ENCODE results near the gene PPFIA4. TPM values are rescaled to one million over a fixed set of nuclear protein-coding genes. Genes with fewer than 3 reads are reported as not detected.

The PPFIA4 gene
- total and polyA plus RNA-seq, 4 donors: 0.30 to 5.1 (median 0.95) TPM

DNA sequence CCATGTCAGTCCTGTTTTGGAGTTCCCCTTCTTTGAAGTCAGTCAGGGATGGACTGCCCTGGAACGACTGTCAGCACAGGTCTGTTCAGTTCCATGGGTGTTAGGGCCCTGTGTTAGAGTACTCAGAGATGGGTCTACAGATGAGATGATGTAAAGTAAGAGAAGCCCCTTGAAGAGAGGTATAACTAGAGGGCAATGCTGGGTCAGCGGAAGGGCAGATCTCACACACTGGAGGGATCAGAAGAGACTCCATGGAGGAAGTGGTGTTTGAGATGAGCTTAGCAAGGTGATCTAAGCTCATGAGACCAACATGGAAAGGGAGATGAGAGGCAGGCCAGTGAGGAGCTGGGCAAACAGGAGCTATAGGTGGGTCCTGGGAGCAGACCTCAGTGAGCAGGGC, 7.6 kb downstream of the PPFIA4 start:
- Histone ChIP-seq H3K4me1 (ENCODE audit: control insufficient read depth in 5 of 5, insufficient read depth in 5 of 5, low read length in 5 of 5) (peaks cover 0 to 7% (median 2%) of the 10 kb centered on the region in 5 donors), H3K36me3 (ENCODE audit: control insufficient read depth in 4 of 4, insufficient read depth in 4 of 4, low read length in 4 of 4) (no peaks in the 10 kb centered on the region), H3K4me3 (no peak overlapping the region), H3K27me3 (ENCODE audit: control insufficient read depth in 3 of 3, insufficient read depth in 3 of 3, low read length in 2 of 3) (no peaks in the 10 kb centered on the region), H3K9ac (ENCODE audit: insufficient read depth in 1 of 2, low read length in 2 of 2) (no peak overlapping the region), H3K9me3 (ENCODE audit: control insufficient read depth in 4 of 4, insufficient read depth in 3 of 4, low read length in 3 of 4) (peaks cover 0 to 2% (median 0%) of the 10 kb centered on the region in 4 donors), H3K27ac (ENCODE audit: low read depth in 1 of 2, low read length in 1 of 2) (no peak overlapping the region)
- 82 to 97% methylated on average over 2 of the region's 2 CpGs for WGBS, 2 donors
- TF ChIP-seq, protein P1, sequence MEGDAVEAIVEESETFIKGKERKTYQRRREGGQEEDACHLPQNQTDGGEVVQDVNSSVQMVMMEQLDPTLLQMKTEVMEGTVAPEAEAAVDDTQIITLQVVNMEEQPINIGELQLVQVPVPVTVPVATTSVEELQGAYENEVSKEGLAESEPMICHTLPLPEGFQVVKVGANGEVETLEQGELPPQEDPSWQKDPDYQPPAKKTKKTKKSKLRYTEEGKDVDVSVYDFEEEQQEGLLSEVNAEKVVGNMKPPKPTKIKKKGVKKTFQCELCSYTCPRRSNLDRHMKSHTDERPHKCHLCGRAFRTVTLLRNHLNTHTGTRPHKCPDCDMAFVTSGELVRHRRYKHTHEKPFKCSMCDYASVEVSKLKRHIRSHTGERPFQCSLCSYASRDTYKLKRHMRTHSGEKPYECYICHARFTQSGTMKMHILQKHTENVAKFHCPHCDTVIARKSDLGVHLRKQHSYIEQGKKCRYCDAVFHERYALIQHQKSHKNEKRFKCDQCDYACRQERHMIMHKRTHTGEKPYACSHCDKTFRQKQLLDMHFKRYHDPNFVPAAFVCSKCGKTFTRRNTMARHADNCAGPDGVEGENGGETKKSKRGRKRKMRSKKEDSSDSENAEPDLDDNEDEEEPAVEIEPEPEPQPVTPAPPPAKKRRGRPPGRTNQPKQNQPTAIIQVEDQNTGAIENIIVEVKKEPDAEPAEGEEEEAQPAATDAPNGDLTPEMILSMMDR (IDR thresholded peaks at IDR 0.05; ENCODE audit: control extremely low read depth, extremely low read depth): no peak
- DNase-seq (no peak), ATAC-seq (ENCODE audit: insufficient read depth, low FRiP score) (no peak)

DNA sequence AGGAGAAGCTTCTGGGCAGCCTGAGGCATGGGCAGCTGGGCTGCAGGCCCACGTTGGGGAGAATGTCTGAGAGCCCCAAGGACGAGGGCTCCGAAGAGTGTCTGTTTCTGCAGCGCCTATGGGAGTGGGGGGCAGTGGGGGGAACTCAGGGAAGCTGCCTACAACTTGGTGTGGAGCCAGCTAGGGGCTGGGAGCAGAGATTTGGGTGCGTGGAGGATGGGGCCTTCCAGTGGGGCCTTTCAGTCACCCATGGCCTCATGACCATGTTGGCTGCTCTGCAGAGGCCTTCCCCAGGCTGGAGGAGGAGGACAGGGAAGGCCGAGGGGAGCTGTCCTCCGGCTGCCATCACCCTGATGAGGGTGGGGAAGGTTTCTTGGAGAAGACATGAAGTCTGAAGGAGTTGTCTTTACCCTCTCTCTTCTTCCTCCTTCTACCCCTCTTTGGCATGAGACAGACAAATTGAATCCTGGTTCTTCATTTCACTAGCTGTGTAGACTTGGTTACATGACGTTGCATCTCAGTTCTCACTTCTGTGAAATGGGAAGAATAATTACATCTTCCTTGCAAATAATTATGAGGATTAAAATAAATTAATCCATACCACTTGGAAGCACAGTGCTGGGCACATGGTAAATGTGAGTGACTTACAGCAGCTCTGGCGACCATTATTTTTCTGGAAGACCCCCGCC, 8.3 kb downstream of the PPFIA4 start:
- Histone ChIP-seq H3K27ac (ENCODE audit: low read depth in 1 of 2, low read length in 1 of 2) (no peak overlapping the region), H3K27me3 (ENCODE audit: control insufficient read depth in 3 of 3, insufficient read depth in 3 of 3, low read length in 2 of 3) (no peaks in the 10 kb centered on the region), H3K9ac (ENCODE audit: insufficient read depth in 1 of 2, low read length in 2 of 2) (no peak overlapping the region), H3K4me1 (ENCODE audit: control insufficient read depth in 5 of 5, insufficient read depth in 5 of 5, low read length in 5 of 5) (peaks cover 0 to 3% (median under 1%) of the 10 kb centered on the region in 5 donors), H3K36me3 (ENCODE audit: control insufficient read depth in 4 of 4, insufficient read depth in 4 of 4, low read length in 4 of 4) (no peaks in the 10 kb centered on the region), H3K9me3 (ENCODE audit: control insufficient read depth in 4 of 4, insufficient read depth in 3 of 4, low read length in 3 of 4) (peaks cover 0 to 2% (median 0%) of the 10 kb centered on the region in 4 donors), H3K4me3 (no peak overlapping the region)
- ATAC-seq (ENCODE audit: insufficient read depth, low FRiP score): no peak
- 83 to 87% methylated on average over 10 of the region's 10 CpGs for WGBS, 2 donors
- DNase-seq: peak in 1 of 3 donors; percentile 9
- TF ChIP-seq, protein P1 (IDR thresholded peaks at IDR 0.05; ENCODE audit: control extremely low read depth, extremely low read depth): no peak

DNA sequence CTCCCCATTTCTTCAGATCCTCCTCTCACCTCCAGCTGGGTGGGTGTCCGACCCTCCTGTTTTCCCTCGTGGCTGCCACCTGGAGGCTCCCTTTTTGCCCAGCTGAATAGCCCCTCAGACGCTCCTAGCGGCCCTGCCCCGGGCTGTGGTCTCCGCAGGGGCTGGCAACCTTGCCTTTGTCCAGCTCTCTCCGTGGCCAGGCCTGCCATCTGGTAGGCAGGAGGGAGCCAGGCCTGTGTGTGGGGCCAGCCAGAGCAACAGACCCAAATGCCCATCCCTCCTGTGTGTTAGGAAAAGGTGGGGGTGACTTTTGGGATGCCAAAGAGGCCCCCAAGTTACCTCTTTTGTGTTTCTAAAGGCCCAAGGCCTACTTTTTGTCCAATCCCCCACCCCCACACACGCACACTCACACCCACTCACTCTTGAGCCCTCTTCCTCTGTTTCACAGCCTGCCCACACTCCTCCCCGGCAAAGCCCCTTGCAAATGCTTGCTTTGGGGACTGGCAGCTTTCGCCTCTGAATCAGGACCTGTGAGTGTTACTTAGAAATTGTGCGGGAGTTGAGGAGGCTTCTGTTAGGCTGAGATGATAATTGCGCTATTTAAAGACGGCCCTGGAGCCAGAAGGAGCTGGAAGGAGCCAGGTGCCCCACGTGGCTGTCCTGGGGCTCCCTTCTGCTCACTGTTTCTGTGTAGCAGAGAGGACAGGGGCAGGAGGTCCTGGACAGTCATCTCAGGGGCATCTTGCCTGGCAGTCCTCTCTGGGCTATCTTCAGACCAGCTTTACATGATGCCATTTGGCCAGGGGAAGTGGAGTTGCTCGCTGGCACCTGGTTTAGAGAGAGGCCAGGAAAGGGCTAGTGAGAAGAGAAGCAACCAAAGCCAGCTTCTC, 9.1 kb downstream of the PPFIA4 start:
- DNase-seq (peak in 1 of 3 donors; percentile 5), ATAC-seq (ENCODE audit: insufficient read depth, low FRiP score) (no peak)
- 89 to 90% methylated on average over 15 of the region's 15 CpGs for WGBS, 2 donors
- Histone ChIP-seq H3K9ac (ENCODE audit: insufficient read depth in 1 of 2, low read length in 2 of 2) (no peak overlapping the region), H3K27me3 (ENCODE audit: control insufficient read depth in 3 of 3, insufficient read depth in 3 of 3, low read length in 2 of 3) (no peaks in the 10 kb centered on the region), H3K9me3 (ENCODE audit: control insufficient read depth in 4 of 4, insufficient read depth in 3 of 4, low read length in 3 of 4) (peaks cover 0 to 2% (median 0%) of the 10 kb centered on the region in 4 donors), H3K27ac (ENCODE audit: low read depth in 1 of 2, low read length in 1 of 2) (peak overlapping the region in 1 of 2 donors; percentile 22), H3K4me1 (ENCODE audit: control insufficient read depth in 5 of 5, insufficient read depth in 5 of 5, low read length in 5 of 5) (peaks cover 0 to 3% (median 0%) of the 10 kb centered on the region in 5 donors), H3K4me3 (no peak overlapping the region), H3K36me3 (ENCODE audit: control insufficient read depth in 4 of 4, insufficient read depth in 4 of 4, low read length in 4 of 4) (no peaks in the 10 kb centered on the region)
- TF ChIP-seq, protein P1 (IDR thresholded peaks at IDR 0.05; ENCODE audit: control extremely low read depth, extremely low read depth): no peak
